PFSK-1 (cell line): ENCODE data around the gene MINDY4.

ENCODE experiments used
- FOXP2 ChIP-seq: optimal IDR thresholded peaks from 2 replicates; pipeline ENCODE3; 2011; ENCODE audit warnings: borderline replicate concordance, control low read depth, inconsistent platforms; ENCODE audit not compliant: insufficient read depth; ENCODE audit errors: extremely low read length, extremely low read depth
- POLR2AphosphoS5 ChIP-seq: IDR thresholded peaks from 2 replicates; pipeline ENCODE4 v1.6.1; 2012; ENCODE audit warnings: low read depth, mild to moderate bottlenecking, control low read depth, low read length, moderate library complexity
- REST ChIP-seq, 2 experiments: IDR thresholded peaks; 2 replicates each; pipeline versions ENCODE4 v1.6.1 to v1.8.0; 2011 to 2012; ENCODE audit warnings: low read depth in 2 of 2, low read length in 2 of 2, control low read depth in 1 of 2, inconsistent platforms in 1 of 2, mild to moderate bottlenecking in 1 of 2, moderate library complexity in 1 of 2; ENCODE audit not compliant: insufficient read depth in 1 of 2
- SIN3A ChIP-seq: IDR thresholded peaks from 2 replicates; pipeline ENCODE4 v1.6.1; 2012; ENCODE audit warnings: mild to moderate bottlenecking, low read length, moderate library complexity, borderline replicate concordance; ENCODE audit not compliant: insufficient read depth
- TAF1 ChIP-seq: IDR thresholded peaks from 2 replicates; pipeline ENCODE4 v1.6.1; 2012; ENCODE audit warnings: low read length, control low read depth, borderline replicate concordance; ENCODE audit not compliant: insufficient read depth

MINDY4 gene

GRCh38 chr7:30899630-30900029, 128.4 kb downstream of the MINDY4 start:
- TF ChIP-seq SIN3A (no peak), FOXP2 (no peak), POLR2AphosphoS5 (no peak), TAF1 (no peak), REST (IDR thresholded peaks at IDR 0.05; ENCODE audit: insufficient read depth in 1 of 2, low read depth in 2 of 2, low read length in 2 of 2) (no peak)

GRCh38 chr7:30900053-30900452, 128.8 kb downstream of the MINDY4 start:
- TF ChIP-seq SIN3A = no peak
- no peak for TF ChIP-seq TAF1
- TF ChIP-seq FOXP2 = no peak
- no peak for TF ChIP-seq POLR2AphosphoS5
- no peak for TF ChIP-seq REST (IDR thresholded peaks at IDR 0.05; ENCODE audit: insufficient read depth in 1 of 2, low read depth in 2 of 2, low read length in 2 of 2)

- TF ChIP-seq FOXP2 (no peak), POLR2AphosphoS5 (no peak), TAF1 (no peak), SIN3A (no peak), REST (IDR thresholded peaks at IDR 0.05; ENCODE audit: insufficient read depth in 1 of 2, low read depth in 2 of 2, low read length in 2 of 2) (no peak)
Measured at GRCh38 chr7:30900803-30901362, 129.7 kb downstream of the MINDY4 start.

GRCh38 chr7:30901856-30902255, 130.6 kb downstream of the MINDY4 start:
- TF ChIP-seq FOXP2 = no peak
- no peak for TF ChIP-seq REST (IDR thresholded peaks at IDR 0.05; ENCODE audit: insufficient read depth in 1 of 2, low read depth in 2 of 2, low read length in 2 of 2)

GRCh38 chr7:30902466-30902865, 131.2 kb downstream of the MINDY4 start:
- TF ChIP-seq REST (IDR thresholded peaks at IDR 0.05; ENCODE audit: insufficient read depth in 1 of 2, low read depth in 2 of 2, low read length in 2 of 2) (no peak), FOXP2 (no peak), SIN3A (no peak), POLR2AphosphoS5 (no peak), TAF1 (no peak)
